ENCODE results near the gene CD33. TPM values are rescaled to one million over a fixed set of nuclear protein-coding genes. Genes with fewer than 3 reads are reported as not detected.

CD33 gene
- total and polyA plus RNA-seq, 9 of the 15 experiments (the other 6 are each of a cell fraction or from before 2014, with no cell fraction given) = 36.1 to 88.6 (median 49.6) TPM

- CTCF ChIA-PET (ENCODE audit: low intra/inter-chr PET ratio) = no interaction called here
- Histone ChIP-seq H3K9me3 (replicated peaks; ENCODE audit: control insufficient read depth, insufficient read depth, low read depth, low read length) (no peaks in the 10 kb centered on the region), H3K27me3 (ENCODE audit: control insufficient read depth in 2 of 2, insufficient read depth in 2 of 2, low read length in 2 of 2) (peaks cover 6 to 16% of the 10 kb centered on the region in 2 experiments; a peak in 4 of 5 replicates), H3K4me3 (no peak overlapping the region), H3K9me1 (ENCODE audit: control insufficient read depth, insufficient read depth, low read length) (no peaks in the 10 kb centered on the region), H3K9ac (ENCODE audit: insufficient read depth in 1 of 2, low read depth in 2 of 2, low read length in 2 of 2) (no peak overlapping the region), H4K20me1 (replicated peaks; ENCODE audit: control insufficient read depth, insufficient read depth, low read length) (no peaks in the 10 kb centered on the region), H3K36me3 (ENCODE audit: control insufficient read depth, insufficient read depth, low read length) (no peaks in the 10 kb centered on the region), H2AFZ (ENCODE audit: low read depth, low read length) (no peak overlapping the region), H3K79me2 (ENCODE audit: control insufficient read depth, insufficient read depth, low read length) (no peaks in the 10 kb centered on the region), H3K27ac (ENCODE audit: extremely low read depth, low read depth, low read length) (no peak overlapping the region), H3K4me1 (replicated peaks in 1 of 2; ENCODE audit: control insufficient read depth in 2 of 2, insufficient read depth in 2 of 2, low read length in 2 of 2) (peaks cover 0 to 5% of the 10 kb centered on the region in 2 experiments; a peak in 1 of 5 replicates), H3K4me2 (ENCODE audit: insufficient read depth, low read length) (no peak overlapping the region)
- DNase-seq (ENCODE audit: extremely low read depth in 1 of 4, low spot score in 3 of 4) (peak in 3 of 4 experiments; percentile 26 to 31 (median 28)), ATAC-seq (peak; percentile 51), FAIRE-seq (no peak)
- in situ Hi-C loops (cut with MboI) = no loop called here
- POLR2A ChIA-PET = interaction anchor here (0.7 kb wide), 1 partner anchor 12 kb away, joined by 3 read pairs; no protein-coding TSS in a partner anchor
- TF ChIP-seq NRF1 (conservative IDR thresholded peaks at IDR 0.05 in 1 of 2, IDR thresholded peaks at IDR 0.05 in 1 of 2) (peak; percentile 20 to 23; a peak in 1 of 4 replicates), ZNF124 (CRISPR knock-in tag; IDR thresholded peaks at IDR 0.05) (no peak)
- intact Hi-C loops (cut with micrococcal nuclease) = no loop called here
- WGBS (ENCODE audit: insufficient coverage, low coverage, missing lambda C conversion rate) = 62% methylated on average over 26 of the region's 26 CpGs
- BruUV-seq (replicated peaks) = no TSS peak
These were observed 46.2 kb downstream of the CD33 start for GRCh38 chr19:51271067-51271466.

DNA sequence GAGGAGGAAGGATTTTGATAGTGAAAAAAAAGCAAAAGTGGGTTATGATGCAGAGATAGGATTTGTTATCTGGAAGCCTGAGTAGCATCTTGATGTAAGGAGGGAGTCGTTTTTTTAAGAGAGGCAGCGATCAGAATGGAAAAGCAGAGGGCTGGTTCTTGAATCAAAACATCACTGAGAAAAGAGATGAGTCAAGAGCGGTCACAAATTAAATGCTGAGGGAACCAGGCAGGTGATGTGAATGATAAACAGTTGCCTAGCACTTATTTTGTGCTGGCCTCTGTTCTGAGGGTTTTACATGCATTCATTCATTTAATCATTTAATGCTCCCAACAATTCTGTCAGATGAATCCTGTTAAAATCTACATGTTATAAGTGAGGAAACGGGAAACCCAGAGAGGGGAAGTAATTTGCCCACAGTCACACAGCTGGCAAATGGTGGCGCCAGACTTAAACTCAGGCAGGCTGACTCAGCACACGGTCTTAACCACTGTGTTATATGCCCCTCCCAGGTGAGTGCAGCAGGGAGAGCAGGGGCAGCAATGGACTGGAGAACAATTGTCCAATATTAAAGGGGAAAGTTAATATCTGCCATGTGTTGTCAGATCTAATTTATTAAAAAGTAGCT lies 47.4 kb downstream of the CD33 start:
- no peaks in the 10 kb centered on the region for H3K9me3 ChIP-seq (replicated peaks; ENCODE audit: control insufficient read depth, insufficient read depth, low read depth, low read length)
- DNase-seq (ENCODE audit: extremely low read depth in 1 of 4, low spot score in 3 of 4) (peak in 1 of 4 experiments; percentile 42), ATAC-seq (peak; percentile 71; the same call in 2 of the 3 replicates), FAIRE-seq (no peak)
- H3K79me2 ChIP-seq (ENCODE audit: control insufficient read depth, insufficient read depth, low read length) = no peaks in the 10 kb centered on the region
- H3K4me3 ChIP-seq = no peak overlapping the region
- WGBS (ENCODE audit: insufficient coverage, low coverage, missing lambda C conversion rate) = under 1% methylated on average over 6 of the region's 6 CpGs
- POLR2A ChIA-PET = no interaction called here
- TF ChIP-seq MAFK (IDR thresholded peaks at IDR 0.05; ENCODE audit: low read length) (0 out of 2 replicates have a peak, but pooled peaks have one; percentile 31), YY1 (IDR thresholded peaks at IDR 0.05; ENCODE audit: borderline replicate concordance in 1 of 3, control insufficient read depth in 1 of 3, extremely low read depth in 1 of 3, insufficient read depth in 3 of 3, insufficient read length in 1 of 3, insufficient replicate concordance in 2 of 3, low read depth in 1 of 3, low read length in 2 of 3) (peak in 2 of 3 experiments; percentile 27 to 51), GABPA (tag; conservative IDR thresholded peaks at IDR 0.05; ENCODE audit: low read depth) (no peak), JUND (IDR thresholded peaks at IDR 0.05; ENCODE audit: borderline replicate concordance, low read depth, low read length) (0 out of 2 replicates have a peak, but pooled peaks have one; percentile 8), JUND (tag; IDR thresholded peaks at IDR 0.05; ENCODE audit: borderline replicate concordance, low read depth, low read length) (no peak), ZNF707 (CRISPR knock-in tag; conservative IDR thresholded peaks at IDR 0.05) (no peak), DPF2 (IDR thresholded peaks at IDR 0.05) (0 out of 2 replicates have a peak, but pooled peaks have one; percentile 9), C11orf30 (IDR thresholded peaks at IDR 0.05; ENCODE audit: low read depth) (peak; percentile 73), ZNF316 (IDR thresholded peaks at IDR 0.05) (peak; percentile 84), NFE2 (IDR thresholded peaks at IDR 0.05; ENCODE audit: low read depth) (peak; percentile 56), ZFP36 (IDR thresholded peaks at IDR 0.05; ENCODE audit: low read depth, low read length, partially characterized antibody) (peak; percentile 85)
- peaks cover 0 to 5% of the 10 kb centered on the region in 2 experiments; a peak in 1 of 5 replicates for H3K4me1 ChIP-seq (replicated peaks in 1 of 2; ENCODE audit: control insufficient read depth in 2 of 2, insufficient read depth in 2 of 2, low read length in 2 of 2)
- BruUV-seq (replicated peaks) = no TSS peak
- CTCF ChIA-PET (ENCODE audit: low intra/inter-chr PET ratio) = no interaction called here
- intact Hi-C loops (cut with micrococcal nuclease) = no loop called here
- in situ Hi-C loops (cut with MboI) = no loop called here
- no peaks in the 10 kb centered on the region for H3K36me3 ChIP-seq (ENCODE audit: control insufficient read depth, insufficient read depth, low read length)
- no peaks in the 10 kb centered on the region for H3K9me1 ChIP-seq (ENCODE audit: control insufficient read depth, insufficient read depth, low read length)
- H3K27ac ChIP-seq (ENCODE audit: extremely low read depth, low read depth, low read length) = no peak overlapping the region
- H4K20me1 ChIP-seq (replicated peaks; ENCODE audit: control insufficient read depth, insufficient read depth, low read length) = no peaks in the 10 kb centered on the region
- H3K27me3 ChIP-seq (ENCODE audit: control insufficient read depth in 2 of 2, insufficient read depth in 2 of 2, low read length in 2 of 2) = peaks cover 8 to 9% of the 10 kb centered on the region in 2 experiments; a peak in 3 of 5 replicates
- H2AFZ ChIP-seq (ENCODE audit: low read depth, low read length) = no peak overlapping the region
- no peak overlapping the region for H3K4me2 ChIP-seq (ENCODE audit: insufficient read depth, low read length)
- no peak overlapping the region for H3K9ac ChIP-seq (ENCODE audit: insufficient read depth in 1 of 2, low read depth in 2 of 2, low read length in 2 of 2)
